Activated naive CD4-positive, alpha-beta T cell treated with anti-CD3 and anti-CD28 coated beads, Interleukin-2, amount 50 U/mL, for 24 hours (primary cell): ENCODE results near the gene SPRED1.

ENCODE experiments used
- H3K27ac Mint-ChIP-seq: one replicate; pipeline ENCODE4 v1.8.0; 2021; ENCODE audit warnings: mild to moderate bottlenecking, mixed read lengths
- H3K27me3 Mint-ChIP-seq: one replicate; pipeline ENCODE4 v1.8.0; 2021; ENCODE audit warnings: mixed read lengths
- H3K36me3 Mint-ChIP-seq: one replicate; pipeline ENCODE4 v1.8.0; 2021; ENCODE audit warnings: mixed read lengths
- H3K4me1 Mint-ChIP-seq: one replicate; pipeline ENCODE4 v1.8.0; 2021; ENCODE audit warnings: mixed read lengths
- H3K4me3 Mint-ChIP-seq: one replicate; pipeline ENCODE4 v1.8.0; 2021; ENCODE audit warnings: mild to moderate bottlenecking, mixed read lengths
- H3K9me3 Mint-ChIP-seq: one replicate; pipeline ENCODE4 v1.8.0; 2021; ENCODE audit warnings: mixed read lengths

SPRED1 gene

DNA sequence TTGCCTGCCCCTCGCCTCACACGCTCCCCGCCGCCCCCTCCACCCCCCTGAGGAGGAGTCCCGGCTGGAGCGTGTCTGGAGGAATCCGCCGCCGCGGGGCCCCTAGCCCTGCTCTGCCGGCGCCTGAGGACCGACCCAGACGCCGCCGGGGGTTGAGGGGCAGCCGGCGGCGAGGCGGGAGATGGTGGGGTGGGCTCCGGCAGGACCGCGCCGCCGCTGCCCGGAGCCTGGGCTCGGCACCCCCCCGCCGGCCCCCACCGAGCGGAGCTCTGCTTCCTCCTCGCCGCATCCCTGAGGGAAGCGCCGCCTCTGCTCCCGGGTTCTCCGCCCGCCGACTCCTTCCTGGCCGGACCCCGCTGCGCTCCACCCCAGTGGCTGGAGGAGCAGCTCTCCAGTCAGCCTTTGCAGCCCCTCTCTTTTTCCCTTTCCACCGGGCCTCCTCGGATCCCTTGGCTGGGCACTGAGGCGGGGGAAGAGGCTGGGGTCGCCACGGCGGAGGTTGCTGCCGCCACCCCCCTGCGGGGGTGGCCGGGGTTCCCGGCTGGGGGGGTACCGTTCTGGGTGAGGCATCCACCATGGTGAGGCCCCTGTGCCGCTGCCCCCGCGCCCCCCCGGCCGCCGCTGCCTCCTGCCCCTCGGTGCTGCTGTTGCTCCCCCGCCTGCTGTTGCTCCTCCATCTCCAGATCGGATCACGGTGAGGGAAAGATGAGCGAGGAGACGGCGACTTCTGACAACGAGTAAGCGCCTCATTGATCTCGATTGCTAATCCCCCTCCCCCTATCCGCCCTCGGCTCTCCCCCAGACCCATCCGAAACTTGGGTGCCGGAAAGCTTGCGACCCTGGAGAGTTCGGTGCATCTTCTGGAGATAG is at the start of gene SPRED1:
TSS of gene SPRED1 (plus strand) at position 356 of the 870 bp plus-strand sequence. CDS start at position 706, 350 bp downstream.
- Mint-ChIP-seq H3K4me3 (peak within 1 kb of the TSS; percentile 91), H3K36me3 (no peaks in the 10 kb centered on the region), H3K9me3 (no peaks in the 10 kb centered on the region), H3K27me3 (peaks cover 25% of the 10 kb centered on the region), H3K27ac (peak within 1 kb of the TSS; percentile 53), H3K4me1 (peaks cover 30% of the 10 kb centered on the region)

GRCh38 chr15:38205526-38206272 is 46.9 kb upstream of the SPRED1 start:
- H3K4me3 Mint-ChIP-seq = no peak overlapping the region
- peaks cover 19% of the 10 kb centered on the region for H3K27me3 Mint-ChIP-seq
- H3K36me3 Mint-ChIP-seq = no peaks in the 10 kb centered on the region
- H3K4me1 Mint-ChIP-seq = no peaks in the 10 kb centered on the region
- peaks cover 4% of the 10 kb centered on the region for H3K9me3 Mint-ChIP-seq
- no peak overlapping the region for H3K27ac Mint-ChIP-seq

DNA sequence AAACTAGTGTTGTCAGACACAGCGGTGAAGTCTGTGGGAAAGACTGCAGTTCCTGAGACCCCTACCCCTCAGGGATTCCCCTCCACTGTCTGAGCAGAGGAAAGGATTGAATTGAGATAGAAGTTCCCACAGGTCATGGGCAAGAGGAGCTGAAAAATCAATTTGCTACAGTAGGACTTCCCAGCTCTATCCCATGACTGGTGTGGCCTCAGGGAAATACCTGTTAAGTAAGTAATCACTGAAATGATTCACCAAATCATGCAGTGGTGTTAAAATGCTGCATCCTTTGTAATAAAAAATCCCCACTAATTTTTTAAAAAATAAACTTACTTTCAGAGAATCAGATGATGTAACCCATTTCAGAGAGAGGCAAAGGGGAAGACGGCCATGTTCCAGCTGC is 45.0 kb upstream of the SPRED1 start:
- Mint-ChIP-seq H3K27me3 (peaks cover 12% of the 10 kb centered on the region), H3K36me3 (no peaks in the 10 kb centered on the region), H3K27ac (no peak overlapping the region), H3K9me3 (peaks cover 4% of the 10 kb centered on the region), H3K4me1 (no peaks in the 10 kb centered on the region), H3K4me3 (no peak overlapping the region)

GRCh38 chr15:38208206-38208605 is 44.4 kb upstream of the SPRED1 start:
- no peak overlapping the region for H3K4me3 Mint-ChIP-seq
- H3K27ac Mint-ChIP-seq = no peak overlapping the region

DNA sequence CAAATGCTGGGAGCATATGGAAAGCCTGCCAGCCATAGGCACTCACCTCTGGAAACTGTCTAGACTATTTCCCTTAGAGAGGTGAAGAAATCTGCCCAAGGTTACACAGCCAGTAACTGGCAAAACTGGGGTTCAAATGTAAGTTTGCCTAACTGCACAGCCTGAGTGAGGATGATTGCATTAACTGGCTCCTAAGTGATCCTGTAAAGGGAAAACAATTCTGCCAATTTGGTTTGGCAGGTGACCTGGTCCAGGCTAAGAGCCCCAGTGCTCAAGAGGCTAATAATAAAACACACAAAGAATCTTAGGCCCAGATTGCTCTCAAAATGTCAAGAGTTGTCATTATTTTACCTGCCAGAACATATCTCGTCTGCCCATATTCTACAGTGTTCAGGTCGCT is 43.9 kb upstream of the SPRED1 start:
- Mint-ChIP-seq H3K27ac (no peak overlapping the region), H3K9me3 (peaks cover 2% of the 10 kb centered on the region), H3K36me3 (no peaks in the 10 kb centered on the region), H3K4me1 (no peaks in the 10 kb centered on the region), H3K4me3 (no peak overlapping the region), H3K27me3 (peaks cover 8% of the 10 kb centered on the region)

More at GRCh38 chr15:38208206-38208605, 44.4 kb upstream of the SPRED1 start:
- H3K27me3 Mint-ChIP-seq = peaks cover 10% of the 10 kb centered on the region
- peaks cover 4% of the 10 kb centered on the region for H3K9me3 Mint-ChIP-seq
- no peaks in the 10 kb centered on the region for H3K4me1 Mint-ChIP-seq
- no peaks in the 10 kb centered on the region for H3K36me3 Mint-ChIP-seq

DNA sequence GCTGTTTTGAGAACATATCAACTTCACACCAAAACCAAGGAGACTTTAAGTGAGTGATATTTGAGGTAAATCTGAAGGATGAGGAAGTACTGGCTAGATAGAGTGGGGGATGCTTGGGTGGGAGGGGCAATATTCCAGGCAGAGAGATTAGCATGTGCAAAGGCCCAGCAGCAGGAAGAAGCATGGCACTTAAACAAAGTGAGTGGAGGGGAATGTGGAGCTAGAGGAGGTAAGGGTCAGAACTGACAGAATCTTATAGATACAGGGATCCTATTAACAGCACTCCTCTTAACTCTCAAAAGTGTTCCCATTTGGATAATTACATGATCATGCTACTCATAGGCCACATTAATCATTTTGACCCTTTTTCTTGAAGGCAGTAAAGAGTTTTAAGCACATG is 41.4 kb upstream of the SPRED1 start:
- no peaks in the 10 kb centered on the region for H3K4me1 Mint-ChIP-seq
- no peaks in the 10 kb centered on the region for H3K9me3 Mint-ChIP-seq
- no peak overlapping the region for H3K4me3 Mint-ChIP-seq
- H3K36me3 Mint-ChIP-seq = no peaks in the 10 kb centered on the region
- peaks cover 2% of the 10 kb centered on the region for H3K27me3 Mint-ChIP-seq
- H3K27ac Mint-ChIP-seq = no peak overlapping the region

GRCh38 chr15:38211811-38212210 is 40.8 kb upstream of the SPRED1 start:
- Mint-ChIP-seq H3K4me1 (no peaks in the 10 kb centered on the region), H3K36me3 (no peaks in the 10 kb centered on the region), H3K9me3 (no peaks in the 10 kb centered on the region), H3K27me3 (peaks cover 2% of the 10 kb centered on the region), H3K4me3 (no peak overlapping the region), H3K27ac (no peak overlapping the region)

GRCh38 chr15:38212729-38213351 is 39.8 kb upstream of the SPRED1 start:
- no peak overlapping the region for H3K27ac Mint-ChIP-seq
- H3K27me3 Mint-ChIP-seq = peaks cover 4% of the 10 kb centered on the region
- no peak overlapping the region for H3K4me3 Mint-ChIP-seq
- no peaks in the 10 kb centered on the region for H3K36me3 Mint-ChIP-seq
- no peaks in the 10 kb centered on the region for H3K4me1 Mint-ChIP-seq
- no peaks in the 10 kb centered on the region for H3K9me3 Mint-ChIP-seq

- H3K36me3 Mint-ChIP-seq = no peaks in the 10 kb centered on the region
- no peak overlapping the region for H3K4me3 Mint-ChIP-seq
- H3K27ac Mint-ChIP-seq = no peak overlapping the region
- peaks cover 4% of the 10 kb centered on the region for H3K27me3 Mint-ChIP-seq
- H3K4me1 Mint-ChIP-seq = no peaks in the 10 kb centered on the region
- no peaks in the 10 kb centered on the region for H3K9me3 Mint-ChIP-seq
Measured at GRCh38 chr15:38213356-38213755, 39.3 kb upstream of the SPRED1 start.

GRCh38 chr15:38215707-38216106 is 36.9 kb upstream of the SPRED1 start:
- H3K27me3 Mint-ChIP-seq = peaks cover 4% of the 10 kb centered on the region
- no peaks in the 10 kb centered on the region for H3K4me1 Mint-ChIP-seq
- no peaks in the 10 kb centered on the region for H3K9me3 Mint-ChIP-seq
- no peaks in the 10 kb centered on the region for H3K36me3 Mint-ChIP-seq
- H3K27ac Mint-ChIP-seq = no peak overlapping the region
- H3K4me3 Mint-ChIP-seq = no peak overlapping the region

GRCh38 chr15:38216763-38217162 is 35.9 kb upstream of the SPRED1 start:
- H3K27me3 Mint-ChIP-seq = peaks cover 5% of the 10 kb centered on the region
- H3K4me1 Mint-ChIP-seq = no peaks in the 10 kb centered on the region
- H3K27ac Mint-ChIP-seq = no peak overlapping the region
- no peaks in the 10 kb centered on the region for H3K36me3 Mint-ChIP-seq
- no peaks in the 10 kb centered on the region for H3K9me3 Mint-ChIP-seq
- no peak overlapping the region for H3K4me3 Mint-ChIP-seq

DNA sequence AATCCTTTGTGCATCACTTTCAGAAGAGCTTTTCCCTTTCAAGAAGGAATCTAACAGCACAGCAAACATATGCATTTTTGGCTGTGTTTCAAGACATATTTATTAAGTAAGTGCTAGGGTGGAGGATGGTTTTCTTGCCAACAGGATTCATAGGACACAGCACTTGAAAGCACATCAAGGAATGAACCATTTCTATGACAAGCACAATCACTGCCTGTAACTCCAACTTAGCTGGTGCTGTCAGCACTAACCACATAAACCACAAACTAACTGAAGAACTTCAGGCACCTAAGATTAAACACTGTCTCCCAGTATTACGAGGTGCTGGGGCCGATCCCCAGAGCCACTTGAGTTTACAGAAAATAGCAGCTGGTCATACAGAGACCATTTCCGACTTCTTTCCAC is 35.4 kb upstream of the SPRED1 start:
- Mint-ChIP-seq H3K27me3 (peaks cover 5% of the 10 kb centered on the region), H3K4me3 (no peak overlapping the region), H3K36me3 (no peaks in the 10 kb centered on the region), H3K4me1 (no peaks in the 10 kb centered on the region), H3K9me3 (no peaks in the 10 kb centered on the region), H3K27ac (peak overlapping the region; percentile 25)

- H3K27ac Mint-ChIP-seq = no peak overlapping the region
- no peak overlapping the region for H3K4me3 Mint-ChIP-seq
- H3K27me3 Mint-ChIP-seq = peaks cover 5% of the 10 kb centered on the region
- no peaks in the 10 kb centered on the region for H3K9me3 Mint-ChIP-seq
- no peaks in the 10 kb centered on the region for H3K4me1 Mint-ChIP-seq
- no peaks in the 10 kb centered on the region for H3K36me3 Mint-ChIP-seq
Measured at GRCh38 chr15:38217788-38218609, 34.6 kb upstream of the SPRED1 start.

- Mint-ChIP-seq H3K9me3 (no peaks in the 10 kb centered on the region), H3K27ac (no peak overlapping the region), H3K27me3 (peaks cover 5% of the 10 kb centered on the region), H3K36me3 (no peaks in the 10 kb centered on the region), H3K4me3 (no peak overlapping the region), H3K4me1 (no peaks in the 10 kb centered on the region)
Measured at GRCh38 chr15:38220606-38221273, 31.9 kb upstream of the SPRED1 start.

- no peaks in the 10 kb centered on the region for H3K9me3 Mint-ChIP-seq
- H3K4me1 Mint-ChIP-seq = no peaks in the 10 kb centered on the region
- no peaks in the 10 kb centered on the region for H3K36me3 Mint-ChIP-seq
- H3K4me3 Mint-ChIP-seq = no peak overlapping the region
- H3K27me3 Mint-ChIP-seq = peaks cover 1% of the 10 kb centered on the region
- H3K27ac Mint-ChIP-seq = no peak overlapping the region
Measured at GRCh38 chr15:38224486-38224885, 28.1 kb upstream of the SPRED1 start.
